HG02884 (cell line): ENCODE results near the gene CCSER2.

Experiments
- ATAC-seq: cut with Tn5 transposase; IDR thresholded peaks from one replicate; pipeline ENCODE4 v1.9.1; 2021; ENCODE audit warnings: mild to moderate bottlenecking, moderate library complexity; ENCODE audit not compliant: unreplicated experiment

The CCSER2 gene

GRCh38 chr10:84542522-84543490 is 214.4 kb downstream of the CCSER2 start:
- no peak for ATAC-seq

GRCh38 chr10:84543948-84544347 is 215.6 kb downstream of the CCSER2 start:
- ATAC-seq, result no peak

- ATAC-seq, result no peak
Observed at GRCh38 chr10:84545651-84546050, 217.3 kb downstream of the CCSER2 start.

GRCh38 chr10:84546609-84547008 is 218.2 kb downstream of the CCSER2 start:
- ATAC-seq, result no peak

GRCh38 chr10:84547616-84548015 is 219.2 kb downstream of the CCSER2 start:
- no peak for ATAC-seq

GRCh38 chr10:84548869-84549268 is 220.5 kb downstream of the CCSER2 start:
- no peak for ATAC-seq

GRCh38 chr10:84549368-84550165 is 221.2 kb downstream of the CCSER2 start:
- no peak for ATAC-seq

GRCh38 chr10:84550756-84551436 is 222.5 kb downstream of the CCSER2 start:
- no peak for ATAC-seq

- ATAC-seq, result no peak
Observed at GRCh38 chr10:84551437-84552120, 223.2 kb downstream of the CCSER2 start.

- ATAC-seq, result no peak
Observed at GRCh38 chr10:84552478-84552877, 224.1 kb downstream of the CCSER2 start.

- no peak for ATAC-seq
Observed at GRCh38 chr10:84562592-84562991, 234.2 kb downstream of the CCSER2 start.

- ATAC-seq, result peak; percentile 75
Observed at GRCh38 chr10:84563355-84563754, 235.0 kb downstream of the CCSER2 start.

GRCh38 chr10:84563868-84564267 is 235.5 kb downstream of the CCSER2 start:
- peak; percentile 51 for ATAC-seq

GRCh38 chr10:84565881-84566582 is 237.6 kb downstream of the CCSER2 start:
- no peak for ATAC-seq

GRCh38 chr10:84567133-84567532 is 238.7 kb downstream of the CCSER2 start:
- ATAC-seq, result no peak
